Naive thymus-derived CD4-positive, alpha-beta T cell (primary cell): ENCODE data around the gene ARHGAP4. TPM values are rescaled to one million over a fixed set of nuclear protein-coding genes. Genes with fewer than 3 reads are reported as not detected.

ENCODE experiments used
- ATAC-seq: fragments of 150-1000 bp; cut with Tn5 transposase; 2 replicates; pipeline ENCODE4 v1.10.0; 2021; ENCODE audit warnings: mild to moderate bottlenecking, moderate library complexity
- CTCF ChIA-PET: fragments of 350-600 bp; sonication (Branson Sonifier 250); formaldehyde crosslinking; loops from one replicate; lab custom pipeline; 2021; ENCODE audit warnings: antibody characterized with exemption; lab: Charles Lee
- POLR2A ChIA-PET: fragments of 350-600 bp; sonication (Branson Sonifier 250); formaldehyde crosslinking; loops from one replicate; lab custom pipeline; 2021; ENCODE audit warnings: antibody characterized with exemption, inconsistent platforms; lab: Charles Lee
- DNase-seq, 9 donors: peaks; one replicate each; pipeline versions ENCODE4 v3.0.0 to v3.0.0-alpha.2; 2020 to 2022; ENCODE audit warnings: mixed read lengths in 1 of 9
- H3K27ac ChIP-seq: one replicate; pipeline ENCODE4 v1.7.0; 2013; ENCODE audit warnings: mild to moderate bottlenecking, low read depth, low read length, moderate library complexity
- H3K27me3 ChIP-seq, 2 donors: one replicate each; pipeline ENCODE4 v1.7.0; 2013; ENCODE audit warnings: low read length in 2 of 2, mild to moderate bottlenecking in 2 of 2, moderate library complexity in 2 of 2; ENCODE audit not compliant: control insufficient read depth in 2 of 2, insufficient read depth in 2 of 2
- H3K36me3 ChIP-seq, 3 experiments: 1 replicate in 2 of 3; 2 replicates in 1 of 3; pipeline ENCODE4 v1.7.0; 2013; ENCODE audit warnings: low read length in 3 of 3, mild to moderate bottlenecking in 3 of 3, moderate library complexity in 1 of 3; ENCODE audit not compliant: insufficient read depth in 3 of 3, control insufficient read depth in 2 of 3
- H3K4me1 ChIP-seq, 2 donors: one replicate each; pipeline ENCODE4 v1.7.0; 2013; ENCODE audit warnings: low read length in 2 of 2, mild to moderate bottlenecking in 2 of 2, moderate library complexity in 1 of 2; ENCODE audit not compliant: control insufficient read depth in 2 of 2, insufficient read depth in 2 of 2
- H3K4me3 ChIP-seq: 2 replicates; pipeline ENCODE4 v1.7.0; 2013; ENCODE audit warnings: mild to moderate bottlenecking, low read length
- H3K9me3 ChIP-seq, 3 experiments: 1 replicate in 2 of 3; 2 replicates in 1 of 3; pipeline ENCODE4 v1.7.0; 2013; ENCODE audit warnings: low read length in 3 of 3; ENCODE audit not compliant: control insufficient read depth in 2 of 3
- H3K27ac Mint-ChIP-seq, 9 donors: one replicate each; pipeline ENCODE4 v1.8.0; 2020 to 2022; ENCODE audit warnings: mixed read lengths in 9 of 9, mild to moderate bottlenecking in 8 of 9, moderate library complexity in 5 of 9, inconsistent platforms in 2 of 9
- H3K27me3 Mint-ChIP-seq, 5 donors: one replicate each; pipeline ENCODE4 v1.8.0; 2021 to 2022; ENCODE audit warnings: mixed read lengths in 5 of 5, mild to moderate bottlenecking in 1 of 5
- H3K36me3 Mint-ChIP-seq, 5 donors: one replicate each; pipeline ENCODE4 v1.8.0; 2020 to 2022; ENCODE audit warnings: mixed read lengths in 5 of 5, mild to moderate bottlenecking in 3 of 5, inconsistent platforms in 1 of 5
- H3K4me1 Mint-ChIP-seq, 7 donors: one replicate each; pipeline ENCODE4 v1.8.0; 2020 to 2022; ENCODE audit warnings: mixed read lengths in 7 of 7, mild to moderate bottlenecking in 3 of 7, inconsistent platforms in 1 of 7
- H3K4me3 Mint-ChIP-seq, 10 donors: one replicate each; pipeline ENCODE4 v1.8.0; 2020 to 2022; ENCODE audit warnings: mild to moderate bottlenecking in 10 of 10, mixed read lengths in 10 of 10, moderate library complexity in 6 of 10, inconsistent platforms in 2 of 10
- H3K9me3 Mint-ChIP-seq, 11 donors: one replicate each; pipeline ENCODE4 v1.8.0; 2020 to 2022; ENCODE audit warnings: mixed read lengths in 11 of 11, mild to moderate bottlenecking in 4 of 11, inconsistent platforms in 1 of 11, moderate library complexity in 1 of 11
- intact Hi-C, 2 donors: fragments of 100-400 bp; cut with micrococcal nuclease; formaldehyde crosslinking; loops; one replicate each; pipeline ENCODE4 v1.15.1; 2023
- polyA plus RNA-seq, 2 donors: library from polyadenylated mRNA; unstranded; fragments of 300-500 nt; fragmentation: Illumina TruSeq; gene quantifications; one replicate each; pipeline ENCODE4 v1.2.3, GENCODE V29; 2021
- total RNA-seq, 6 experiments: library from RNA in 5 of 6; stranded (reverse) in 5 of 6; gene quantifications; 1 replicate in 5 of 6; 2 replicates in 1 of 6; pipeline ENCODE4 v1.2.3 and lab custom pipeline; 2021 to 2026

ARHGAP4 gene
- total and polyA plus RNA-seq, 7 experiments from 2014 or later: 82.5 to 439 (median 341) TPM

DNA sequence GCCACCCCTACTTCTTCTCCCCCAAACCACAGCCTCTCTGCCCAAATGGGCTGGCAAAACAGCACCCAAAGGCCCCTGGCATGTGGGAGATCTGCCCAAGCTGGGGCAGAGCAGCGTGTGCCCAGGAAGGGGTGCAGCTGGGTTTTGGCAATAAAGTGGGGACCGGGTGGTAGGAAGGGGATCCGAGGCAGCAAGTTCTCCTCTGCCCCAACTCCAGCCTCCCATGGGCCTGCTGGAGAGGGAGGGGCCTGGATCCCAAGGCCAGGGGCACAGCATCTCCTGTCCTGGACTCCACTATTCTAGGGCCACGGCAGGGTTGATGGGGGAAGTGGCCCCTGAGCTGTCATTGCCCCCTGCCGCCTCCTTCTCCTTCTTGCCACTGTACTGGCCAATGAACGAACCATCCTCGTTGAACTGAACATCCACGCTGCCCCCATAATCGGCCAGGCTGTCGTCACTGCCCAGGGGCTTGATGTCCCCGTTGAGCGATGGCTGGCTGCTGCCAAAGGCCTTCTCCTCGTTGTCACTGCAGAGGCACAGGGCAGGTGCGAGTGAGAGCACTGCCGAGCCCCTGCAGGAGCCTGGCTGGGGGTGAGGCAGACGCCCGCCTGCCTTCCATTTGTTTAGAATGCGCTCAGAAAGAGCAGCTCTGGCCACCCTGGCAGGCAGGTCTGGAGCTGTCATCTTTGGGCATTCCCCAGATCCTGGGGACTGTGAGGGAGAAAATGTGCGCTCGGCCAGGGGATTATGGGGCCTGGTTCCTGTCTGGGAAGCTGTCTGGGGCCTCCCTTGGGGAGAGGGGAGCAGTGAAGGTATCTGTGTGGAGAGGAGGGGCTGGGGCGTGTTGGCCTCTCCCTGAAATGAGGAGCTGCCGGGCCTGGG, 63.5 kb downstream of the ARHGAP4 start:
- DNase-seq (no peak), ATAC-seq (no peak)
- no peaks in the 10 kb centered on the region for H3K27me3 ChIP-seq
- no peaks in the 10 kb centered on the region for H3K36me3 ChIP-seq
- no peak overlapping the region for H3K4me3 ChIP-seq
- POLR2A ChIA-PET: no interaction called here
- no peaks in the 10 kb centered on the region for H3K9me3 ChIP-seq
- intact Hi-C loops: no loop called here
- no peaks in the 10 kb centered on the region for H3K4me1 ChIP-seq
- CTCF ChIA-PET: no interaction called here
- Mint-ChIP-seq H3K4me1 (peaks cover 0 to 8% (median 2%) of the 10 kb centered on the region in 7 donors), H3K36me3 (no peaks in the 10 kb centered on the region), H3K9me3 (no peaks in the 10 kb centered on the region), H3K27me3 (peaks cover 0 to 2% (median 0%) of the 10 kb centered on the region in 5 donors), H3K4me3 (no peak overlapping the region), H3K27ac (no peak overlapping the region)
- H3K27ac ChIP-seq: no peak overlapping the region

DNA sequence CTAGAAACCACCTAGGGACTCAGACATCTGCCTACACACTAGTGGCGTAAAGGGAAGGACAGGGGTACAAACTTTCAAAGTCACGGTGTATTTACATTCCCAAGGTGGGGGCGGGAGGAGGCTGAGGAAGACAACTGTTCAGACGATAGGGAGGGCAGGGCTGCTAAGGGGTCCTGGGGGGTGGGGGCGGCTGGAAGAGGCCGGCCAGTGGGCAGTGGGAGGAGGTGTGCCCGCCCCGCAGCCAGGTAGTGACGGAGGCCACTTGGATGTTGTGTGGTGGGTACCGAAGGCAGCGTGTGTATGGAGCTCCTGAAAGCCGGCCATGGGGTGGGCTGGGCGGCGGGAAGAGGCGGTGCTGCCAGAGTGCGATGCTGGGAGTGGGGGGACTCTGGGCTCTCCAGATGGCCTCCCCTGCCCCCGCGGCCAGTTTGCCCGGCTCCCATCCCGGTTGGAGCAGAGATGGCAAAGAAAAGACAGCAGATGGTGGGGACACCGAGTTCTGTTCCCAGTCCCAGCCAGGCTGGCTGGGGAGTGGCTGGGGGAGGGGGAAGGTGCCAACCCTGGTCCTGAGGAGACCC, 64.2 kb downstream of the ARHGAP4 start:
- H3K9me3 Mint-ChIP-seq: no peaks in the 10 kb centered on the region
- peaks cover 4 to 16% (median 10%) of the 10 kb centered on the region in 7 donors for H3K4me1 Mint-ChIP-seq
- ATAC-seq (no peak), DNase-seq (no peak)
- no peaks in the 10 kb centered on the region for H3K4me1 ChIP-seq
- no peaks in the 10 kb centered on the region for H3K36me3 Mint-ChIP-seq
- no peak overlapping the region for H3K4me3 ChIP-seq
- intact Hi-C loops: no loop called here
- H3K36me3 ChIP-seq: no peaks in the 10 kb centered on the region
- no peaks in the 10 kb centered on the region for H3K9me3 ChIP-seq
- H3K27me3 ChIP-seq: no peaks in the 10 kb centered on the region
- ChIA-PET POLR2A (no interaction called here), CTCF (no interaction called here)
- H3K27me3 Mint-ChIP-seq: peaks cover 0 to 2% (median 0%) of the 10 kb centered on the region in 5 donors
- H3K4me3 Mint-ChIP-seq: no peak overlapping the region
- no peak overlapping the region for H3K27ac ChIP-seq
- no peak overlapping the region for H3K27ac Mint-ChIP-seq

DNA sequence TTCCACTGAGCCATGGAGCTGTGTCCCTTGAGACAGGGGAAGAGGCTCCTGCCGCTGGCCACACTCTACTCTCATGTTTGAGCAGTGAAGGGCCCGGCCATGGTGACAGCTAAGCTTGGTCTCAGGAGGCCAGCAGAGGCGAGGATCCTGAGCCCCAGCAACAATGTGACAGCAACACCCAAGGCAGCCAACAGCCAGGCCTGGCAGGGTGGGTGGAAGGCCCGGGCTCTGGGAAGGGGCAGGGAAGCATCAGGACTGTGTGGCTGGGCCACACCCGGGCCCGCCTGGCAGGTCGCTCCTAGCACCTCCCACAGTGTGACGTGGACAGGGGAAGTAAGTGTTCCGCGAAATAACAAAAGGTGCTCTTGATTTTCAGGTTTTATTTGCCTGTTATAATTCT, 64.9 kb downstream of the ARHGAP4 start:
- DNase-seq (no peak), ATAC-seq (no peak)
- Histone ChIP-seq H3K27me3 (no peaks in the 10 kb centered on the region), H3K36me3 (no peaks in the 10 kb centered on the region), H3K27ac (no peak overlapping the region), H3K9me3 (no peaks in the 10 kb centered on the region), H3K4me1 (no peaks in the 10 kb centered on the region), H3K4me3 (no peak overlapping the region)
- Mint-ChIP-seq H3K36me3 (no peaks in the 10 kb centered on the region), H3K4me1 (peaks cover 4 to 23% (median 10%) of the 10 kb centered on the region in 7 donors), H3K4me3 (no peak overlapping the region), H3K27me3 (peaks cover 0 to 2% (median 0%) of the 10 kb centered on the region in 5 donors), H3K27ac (no peak overlapping the region), H3K9me3 (no peaks in the 10 kb centered on the region)
- intact Hi-C loops: no loop called here
- POLR2A ChIA-PET: no interaction called here
- CTCF ChIA-PET: no interaction called here

Other genes with a start within 250 kb of the ARHGAP4 start
- 1 to 10 TPM in 2 of 5 experiments, under 1 TPM in 3; 0.14 to 2.6 (median 0.84) TPM for gene SLC6A8, start 238.3 kb downstream of the ARHGAP4 start, total RNA-seq
- gene SLC6A8, start 238.3 kb downstream of the ARHGAP4 start, polyA plus RNA-seq: under 1 TPM in 1 of 2 donors, not detected in 1; 0.10 TPM
- 100 to 1,000 TPM in 4 of 5 experiments, 10 to 100 TPM in 1; 80.2 to 153 (median 117) TPM for gene BCAP31, start 201.9 kb downstream of the ARHGAP4 start, total RNA-seq
- gene BCAP31, start 201.9 kb downstream of the ARHGAP4 start, polyA plus RNA-seq: 100 to 1,000 TPM; 297 to 329 TPM
- gene ABCD1, start 201.4 kb downstream of the ARHGAP4 start, total RNA-seq: 10 to 100 TPM in 3 of 5 experiments, 1 to 10 TPM in 2; 6.6 to 17.6 (median 10.2) TPM
- gene ABCD1, start 201.4 kb downstream of the ARHGAP4 start, polyA plus RNA-seq: 1 to 10 TPM; 2.1 to 3.7 TPM
- gene PLXNB3, start 162.0 kb downstream of the ARHGAP4 start, total RNA-seq: 1 to 10 TPM in 1 of 5 experiments, under 1 TPM in 2, not detected in 2; 0.45 to 1.6 (median 0.68) TPM
- not detected for gene PLXNB3, start 162.0 kb downstream of the ARHGAP4 start, polyA plus RNA-seq
- not detected for gene SRPK3, start 145.2 kb downstream of the ARHGAP4 start, total RNA-seq
- not detected for gene SRPK3, start 145.2 kb downstream of the ARHGAP4 start, polyA plus RNA-seq
- gene IDH3G, start 131.9 kb downstream of the ARHGAP4 start, total RNA-seq: 10 to 100 TPM; 44.1 to 73.1 (median 57.0) TPM
- 100 to 1,000 TPM in 1 of 2 donors, 10 to 100 TPM in 1; 89.2 to 125 TPM for gene IDH3G, start 131.9 kb downstream of the ARHGAP4 start, polyA plus RNA-seq
- 100 to 1,000 TPM; 156 to 299 (median 168) TPM for gene SSR4, start 131.6 kb downstream of the ARHGAP4 start, total RNA-seq
- gene SSR4, start 131.6 kb downstream of the ARHGAP4 start, polyA plus RNA-seq: 100 to 1,000 TPM; 400 to 496 TPM
- 10 to 100 TPM in 2 of 5 experiments, under 1 TPM in 3; 0.32 to 29.0 (median 0.51) TPM for gene PDZD4, start 95.7 kb downstream of the ARHGAP4 start, total RNA-seq
- gene PDZD4, start 95.7 kb downstream of the ARHGAP4 start, polyA plus RNA-seq: under 1 TPM; 0.07 to 0.53 TPM
- gene L1CAM, start 40.1 kb downstream of the ARHGAP4 start, total RNA-seq: 1 to 10 TPM in 3 of 5 experiments, under 1 TPM in 1, not detected in 1; 0.81 to 9.2 (median 1.3) TPM
- under 1 TPM in 1 of 2 donors, not detected in 1; 0.16 TPM for gene L1CAM, start 40.1 kb downstream of the ARHGAP4 start, polyA plus RNA-seq
- under 1 TPM in 1 of 5 experiments, not detected in 4; 0.29 TPM for gene AVPR2, start 21.6 kb downstream of the ARHGAP4 start, total RNA-seq
- not detected for gene AVPR2, start 21.6 kb downstream of the ARHGAP4 start, polyA plus RNA-seq
- gene NAA10, start 8.8 kb upstream of the ARHGAP4 start, total RNA-seq: 10 to 100 TPM; 45.2 to 79.7 (median 75.6) TPM
- gene NAA10, start 8.8 kb upstream of the ARHGAP4 start, polyA plus RNA-seq: 10 to 100 TPM; 37.6 to 47.2 TPM
- 10 to 100 TPM; 14.8 to 32.7 (median 27.7) TPM for gene RENBP, start 18.4 kb upstream of the ARHGAP4 start, total RNA-seq
- 1 to 10 TPM in 1 of 2 donors, under 1 TPM in 1; 0.47 to 1.3 TPM for gene RENBP, start 18.4 kb upstream of the ARHGAP4 start, polyA plus RNA-seq
- gene HCFC1, start 45.6 kb upstream of the ARHGAP4 start, total RNA-seq: 100 to 1,000 TPM in 1 of 5 experiments, 10 to 100 TPM in 4; 52.3 to 106 (median 67.2) TPM
- gene HCFC1, start 45.6 kb upstream of the ARHGAP4 start, polyA plus RNA-seq: 10 to 100 TPM in 1 of 2 donors, 1 to 10 TPM in 1; 6.6 to 15.0 TPM
- gene TMEM187, start 46.5 kb upstream of the ARHGAP4 start, total RNA-seq: 10 to 100 TPM in 2 of 5 experiments, 1 to 10 TPM in 3; 1.4 to 13.4 (median 7.1) TPM
- 10 to 100 TPM in 1 of 2 donors, 1 to 10 TPM in 1; 10.0 to 22.7 TPM for gene TMEM187, start 46.5 kb upstream of the ARHGAP4 start, polyA plus RNA-seq
- gene IRAK1, start 93.6 kb upstream of the ARHGAP4 start, total RNA-seq: 100 to 1,000 TPM in 2 of 5 experiments, 10 to 100 TPM in 3; 50.6 to 120 (median 61.6) TPM
- gene IRAK1, start 93.6 kb upstream of the ARHGAP4 start, polyA plus RNA-seq: 10 to 100 TPM; 20.0 to 47.2 TPM
- gene MECP2, start 171.5 kb upstream of the ARHGAP4 start, total RNA-seq: 100 to 1,000 TPM in 3 of 5 experiments, 10 to 100 TPM in 2; 72.7 to 155 (median 103) TPM
- 10 to 100 TPM; 12.1 to 22.5 TPM for gene MECP2, start 171.5 kb upstream of the ARHGAP4 start, polyA plus RNA-seq
- gene OPN1LW, start 218.0 kb upstream of the ARHGAP4 start, total RNA-seq: not detected
- gene OPN1LW, start 218.0 kb upstream of the ARHGAP4 start, polyA plus RNA-seq: not detected